IPS DF 6.9 (cell line): ENCODE results near the gene ZNF714.

ENCODE experiments used
- DNase-seq: peaks from one replicate; pipeline ENCODE4 v3.0.0-alpha.2; 2013; ENCODE audit warnings: low read depth, low spot score
- H3K27ac ChIP-seq: one replicate; pipeline ENCODE4 v1.5.1; 2013; ENCODE audit warnings: low read length, control low read depth
- H3K27me3 ChIP-seq: 2 replicates; pipeline ENCODE4 v1.6.1; 2013; ENCODE audit warnings: mild to moderate bottlenecking, low read length; ENCODE audit not compliant: control insufficient read depth, insufficient read depth
- H3K36me3 ChIP-seq: 2 replicates; pipeline ENCODE4 v1.6.1; 2013; ENCODE audit warnings: low read length; ENCODE audit not compliant: control insufficient read depth, insufficient read depth
- H3K4me1 ChIP-seq: 2 replicates; pipeline ENCODE4 v1.6.1; 2013; ENCODE audit warnings: low read length; ENCODE audit not compliant: control insufficient read depth, insufficient read depth
- H3K4me3 ChIP-seq: 2 replicates; pipeline ENCODE4 v1.5.1; 2013; ENCODE audit warnings: mild to moderate bottlenecking, low read length
- H3K9me3 ChIP-seq: 2 replicates; pipeline ENCODE4 v1.6.1; 2013; ENCODE audit warnings: low read length, inconsistent platforms; ENCODE audit not compliant: control insufficient read depth, insufficient read depth
- WGBS: extraction: QIAGEN DNeasy Blood & Tissue Kit; methylation state at CpG from one replicate; pipeline ENCODE4 v1.1.7; 2013; ENCODE audit warnings: mixed read lengths, missing lambda C conversion rate; ENCODE audit not compliant: insufficient read length, insufficient coverage; 5-methylcytosine and 5-hydroxymethylcytosine counted together

ZNF714 gene

DNA sequence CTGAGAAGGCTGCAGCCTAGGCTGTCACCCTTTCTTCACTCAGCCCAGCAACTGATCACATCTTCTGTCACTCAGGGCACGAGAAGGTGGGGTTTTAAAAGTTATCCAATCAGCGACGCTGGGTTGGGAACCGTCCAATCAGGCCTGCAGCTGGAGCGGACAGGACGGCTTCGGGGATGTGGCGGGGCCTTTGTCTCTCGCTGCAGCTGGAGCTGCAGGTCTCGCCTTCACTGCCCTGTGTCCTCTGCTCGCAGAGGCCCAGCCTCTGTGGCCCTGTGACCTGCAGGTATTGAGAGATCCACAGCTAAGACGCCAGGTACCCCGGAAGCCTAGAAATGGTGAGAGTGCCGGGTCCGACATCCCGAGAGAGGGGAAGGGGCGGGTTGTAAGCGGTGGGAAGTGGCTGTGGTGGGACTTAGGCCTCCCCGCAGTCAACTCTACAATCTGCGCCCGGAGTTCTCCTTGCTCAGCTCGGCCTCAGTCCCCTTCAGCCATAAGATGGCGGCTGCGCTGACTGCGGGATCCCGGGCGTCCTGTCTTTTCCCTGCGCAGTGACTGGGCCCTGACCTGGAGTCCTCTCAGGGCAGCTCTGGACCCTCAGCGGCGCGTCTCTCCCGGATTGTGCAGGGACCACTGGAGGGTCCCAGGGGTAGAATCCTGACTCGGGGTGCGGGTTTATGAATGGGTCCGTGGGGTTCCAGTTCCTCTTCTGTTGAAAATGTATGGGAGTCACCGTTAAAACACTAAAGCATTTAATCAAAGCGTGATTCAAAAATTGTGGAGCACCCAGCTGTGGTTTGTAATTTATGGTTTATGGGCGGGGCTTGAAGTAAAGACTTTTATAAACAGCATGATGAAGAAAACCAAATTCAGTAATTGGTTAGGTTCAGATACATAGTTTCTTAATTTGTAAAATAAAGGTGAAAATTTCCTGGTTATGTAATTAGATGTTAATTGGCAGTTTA, at the start of gene ZNF714:
Gene ZNF714, plus strand, starts transcription at position 193 of the 965 bp plus-strand sequence. CDS start 16,066 bp downstream, outside the sequence.
- H3K9me3 ChIP-seq, result no peaks in the 10 kb centered on the region
- H3K27me3 ChIP-seq, result no peaks in the 10 kb centered on the region
- H3K4me3 ChIP-seq, result peak within 1 kb of the TSS; percentile 87; the same call in 1 of the 2 replicates
- no peaks in the 10 kb centered on the region for H3K4me1 ChIP-seq
- H3K27ac ChIP-seq, result no peak within 1 kb of the TSS
- H3K36me3 ChIP-seq, result no peaks in the 10 kb centered on the region
- no CpG with 5 or more reads among the region's 38 CpGs for WGBS
- DNase-seq, result peak; percentile 67

- Histone ChIP-seq H3K27me3 (no peaks in the 10 kb centered on the region), H3K36me3 (no peaks in the 10 kb centered on the region), H3K4me3 (no peak overlapping the region), H3K4me1 (no peaks in the 10 kb centered on the region), H3K27ac (no peak overlapping the region), H3K9me3 (no peaks in the 10 kb centered on the region; the same call in 1 of the 2 replicates)
- DNase-seq, result no peak
These were observed 37.0 kb upstream of the ZNF714 start for GRCh38 chr19:21045028-21045427.

DNA sequence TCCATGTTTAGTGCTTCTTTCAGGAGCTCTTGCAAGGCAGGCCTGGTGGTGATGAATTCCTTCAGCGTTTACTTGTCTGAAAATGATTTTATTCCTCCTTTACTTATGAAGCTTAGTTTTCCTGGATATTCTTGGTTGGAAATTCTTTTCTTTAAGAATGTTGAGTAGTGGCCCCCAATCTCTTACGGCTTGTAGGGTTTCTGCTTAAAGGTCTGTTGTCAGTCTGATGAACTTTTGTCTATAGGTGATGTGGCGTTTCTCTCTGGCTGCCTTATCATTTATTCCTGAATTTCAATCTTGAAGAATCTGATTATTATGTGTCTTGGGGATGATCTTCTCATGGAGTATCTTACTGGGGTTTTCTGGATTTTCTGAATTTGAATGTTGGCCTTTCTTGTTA, 35.5 kb upstream of the ZNF714 start:
- Histone ChIP-seq H3K4me1 (no peaks in the 10 kb centered on the region), H3K36me3 (no peaks in the 10 kb centered on the region), H3K27ac (no peak overlapping the region), H3K9me3 (no peaks in the 10 kb centered on the region; the same call in 1 of the 2 replicates), H3K27me3 (no peaks in the 10 kb centered on the region), H3K4me3 (no peak overlapping the region)
- no CpG with 5 or more reads among the region's 3 CpGs for WGBS
- DNase-seq, result no peak

DNA sequence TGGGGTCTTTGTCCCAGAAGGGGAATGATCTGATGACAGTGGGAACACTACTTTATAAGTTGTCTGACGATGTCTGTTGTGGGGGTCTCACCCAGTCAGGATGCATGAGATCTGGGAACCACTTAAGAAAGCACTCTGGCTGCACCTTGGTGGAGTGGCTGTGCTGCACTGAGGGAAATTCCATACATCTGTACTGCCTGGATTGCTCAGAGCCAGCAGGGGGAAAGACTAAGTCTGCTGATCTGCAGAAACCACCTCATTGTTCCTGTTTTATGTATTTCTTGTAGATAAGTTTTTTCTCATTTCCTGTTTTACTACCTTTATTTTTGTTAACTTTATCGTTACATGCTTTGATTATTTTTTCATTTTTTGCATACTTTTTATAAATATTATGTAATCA, 34.3 kb upstream of the ZNF714 start:
- WGBS, result no CpG with 5 or more reads among the region's 2 CpGs
- no peaks in the 10 kb centered on the region for H3K36me3 ChIP-seq
- H3K27ac ChIP-seq, result no peak overlapping the region
- no peaks in the 10 kb centered on the region for H3K27me3 ChIP-seq
- DNase-seq, result no peak
- H3K4me3 ChIP-seq, result no peak overlapping the region
- H3K9me3 ChIP-seq, result no peaks in the 10 kb centered on the region; the same call in 1 of the 2 replicates
- no peaks in the 10 kb centered on the region for H3K4me1 ChIP-seq

GRCh38 chr19:21052902-21053301, 29.1 kb upstream of the ZNF714 start:
- DNase-seq, result no peak
- Histone ChIP-seq H3K4me3 (no peak overlapping the region), H3K9me3 (no peaks in the 10 kb centered on the region), H3K4me1 (no peaks in the 10 kb centered on the region), H3K36me3 (no peaks in the 10 kb centered on the region; the same call in 1 of the 2 replicates), H3K27ac (no peak overlapping the region), H3K27me3 (no peaks in the 10 kb centered on the region)
- WGBS, result no CpG with 5 or more reads among the region's 5 CpGs

DNA sequence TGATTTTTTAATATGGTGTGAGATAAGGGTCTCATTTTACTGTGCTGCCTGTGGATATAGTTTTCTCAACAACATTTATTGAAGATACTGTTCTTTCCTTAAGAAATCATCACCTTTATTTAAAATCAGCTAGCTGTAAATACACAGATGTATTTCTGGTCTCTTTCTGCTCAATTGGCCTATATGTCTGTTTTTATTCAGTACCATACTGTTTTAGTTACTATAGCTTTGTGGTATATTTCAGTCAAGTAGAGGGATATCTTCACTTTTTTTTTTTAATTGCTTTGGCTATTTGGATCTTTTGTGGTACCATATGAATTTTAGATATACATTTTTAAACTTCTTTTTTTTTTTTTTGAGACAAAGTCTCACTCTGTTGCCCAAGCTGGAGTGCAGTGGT, 16.7 kb upstream of the ZNF714 start:
- H3K27ac ChIP-seq, result no peak overlapping the region
- DNase-seq, result no peak
- H3K27me3 ChIP-seq, result no peaks in the 10 kb centered on the region
- no peaks in the 10 kb centered on the region for H3K4me1 ChIP-seq
- H3K36me3 ChIP-seq, result no peaks in the 10 kb centered on the region
- H3K4me3 ChIP-seq, result no peak overlapping the region
- H3K9me3 ChIP-seq, result no peaks in the 10 kb centered on the region

GRCh38 chr19:21084343-21084742, 2.3 kb downstream of the ZNF714 start:
- DNase-seq, result no peak
- Histone ChIP-seq H3K27me3 (no peaks in the 10 kb centered on the region), H3K36me3 (no peaks in the 10 kb centered on the region), H3K9me3 (no peaks in the 10 kb centered on the region), H3K27ac (no peak overlapping the region), H3K4me3 (no peak overlapping the region), H3K4me1 (no peaks in the 10 kb centered on the region)
- no CpG with 5 or more reads among the region's 1 CpG for WGBS

DNA sequence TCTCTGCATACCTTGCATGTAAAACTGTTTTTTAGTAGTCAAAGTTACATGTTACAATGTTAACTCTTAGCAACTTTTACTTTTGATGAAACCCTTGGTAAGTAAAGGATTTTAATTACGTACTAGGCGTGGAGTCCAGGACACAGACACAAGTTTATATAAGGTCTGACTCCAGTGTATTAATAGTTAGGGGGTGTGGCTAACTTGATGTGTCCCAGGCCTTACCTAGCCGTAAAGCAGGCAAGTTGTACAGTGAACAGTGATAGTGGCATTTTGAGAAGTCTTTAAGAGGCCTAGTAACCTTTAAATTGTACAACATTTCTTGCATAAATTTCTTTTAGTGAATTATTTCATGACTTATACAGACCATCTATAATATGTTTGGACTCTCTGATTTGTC, 5.9 kb downstream of the ZNF714 start:
- no CpG with 5 or more reads among the region's 3 CpGs for WGBS
- Histone ChIP-seq H3K9me3 (no peaks in the 10 kb centered on the region), H3K36me3 (no peaks in the 10 kb centered on the region), H3K4me3 (no peak overlapping the region), H3K4me1 (no peaks in the 10 kb centered on the region), H3K27ac (no peak overlapping the region), H3K27me3 (no peaks in the 10 kb centered on the region)
- no peak for DNase-seq

GRCh38 chr19:21092109-21092508, 10.1 kb downstream of the ZNF714 start:
- Histone ChIP-seq H3K4me1 (no peaks in the 10 kb centered on the region), H3K36me3 (no peaks in the 10 kb centered on the region), H3K27ac (no peak overlapping the region), H3K9me3 (no peaks in the 10 kb centered on the region), H3K4me3 (no peak overlapping the region), H3K27me3 (no peaks in the 10 kb centered on the region)
- no peak for DNase-seq

- Histone ChIP-seq H3K27ac (no peak overlapping the region), H3K4me3 (no peak overlapping the region), H3K4me1 (no peaks in the 10 kb centered on the region), H3K27me3 (no peaks in the 10 kb centered on the region), H3K36me3 (no peaks in the 10 kb centered on the region), H3K9me3 (no peaks in the 10 kb centered on the region)
- WGBS, result no CpG with 5 or more reads among the region's 1 CpG
- no peak for DNase-seq
These were observed 12.5 kb downstream of the ZNF714 start for GRCh38 chr19:21094347-21095025.
